Omental fat pad (tissue), 4 donors: ENCODE data around the gene DENND2C. TPM values are rescaled to one million over a fixed set of nuclear protein-coding genes. Genes with fewer than 3 reads are reported as not detected.

Source experiments
- ATAC-seq: fragments of 150-250 bp; one replicate; pipeline ENCODE4 v1.9.1; 2016; ENCODE audit warnings: mild to moderate bottlenecking, moderate library complexity; ENCODE audit not compliant: low FRiP score
- DNase-seq: peaks from one replicate; pipeline ENCODE4 v3.0.0-alpha.2; 2019; ENCODE audit warnings: low spot score
- total RNA-seq, 4 donors: library from RNA; depleted of rRNA; stranded (reverse); fragments of >200 nt; gene quantifications; one replicate each; pipeline ENCODE4 v1.1.0, GENCODE V29; 2016
- TF ChIP-seq, protein P1 (sequence below), 3 donors: fragments of 450-650 bp; IDR thresholded peaks; one replicate each; pipeline ENCODE4 v1.5.1; 2016 to 2017; ENCODE audit warnings: antibody characterized with exemption in 3 of 3, mild to moderate bottlenecking in 3 of 3, moderate library complexity in 2 of 3

DENND2C gene
- total RNA-seq, 4 donors from 2014 or later: 1.9 to 6.6 (median 3.1) TPM

DNA sequence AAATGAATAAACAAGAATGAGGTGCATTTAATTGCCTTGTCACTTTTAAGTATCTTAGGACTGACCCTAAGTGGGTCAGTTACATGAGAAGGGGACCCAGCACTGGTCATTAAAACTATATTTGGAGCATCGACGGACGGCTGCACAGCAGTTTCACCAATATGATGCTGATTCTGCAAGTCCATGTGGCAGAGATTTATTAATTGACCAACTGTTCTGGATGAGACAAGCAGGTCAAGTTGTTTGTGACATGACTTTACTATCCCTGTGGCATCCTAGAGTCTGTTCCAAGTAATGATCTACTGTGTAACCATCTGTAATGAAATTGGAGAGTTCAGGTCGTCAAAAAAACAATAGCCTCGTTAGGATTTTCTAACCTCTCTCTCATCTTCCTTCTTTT, 16.0 kb upstream of the DENND2C start:
- no peak for ATAC-seq
- no peak for DNase-seq
- TF ChIP-seq, protein P1, sequence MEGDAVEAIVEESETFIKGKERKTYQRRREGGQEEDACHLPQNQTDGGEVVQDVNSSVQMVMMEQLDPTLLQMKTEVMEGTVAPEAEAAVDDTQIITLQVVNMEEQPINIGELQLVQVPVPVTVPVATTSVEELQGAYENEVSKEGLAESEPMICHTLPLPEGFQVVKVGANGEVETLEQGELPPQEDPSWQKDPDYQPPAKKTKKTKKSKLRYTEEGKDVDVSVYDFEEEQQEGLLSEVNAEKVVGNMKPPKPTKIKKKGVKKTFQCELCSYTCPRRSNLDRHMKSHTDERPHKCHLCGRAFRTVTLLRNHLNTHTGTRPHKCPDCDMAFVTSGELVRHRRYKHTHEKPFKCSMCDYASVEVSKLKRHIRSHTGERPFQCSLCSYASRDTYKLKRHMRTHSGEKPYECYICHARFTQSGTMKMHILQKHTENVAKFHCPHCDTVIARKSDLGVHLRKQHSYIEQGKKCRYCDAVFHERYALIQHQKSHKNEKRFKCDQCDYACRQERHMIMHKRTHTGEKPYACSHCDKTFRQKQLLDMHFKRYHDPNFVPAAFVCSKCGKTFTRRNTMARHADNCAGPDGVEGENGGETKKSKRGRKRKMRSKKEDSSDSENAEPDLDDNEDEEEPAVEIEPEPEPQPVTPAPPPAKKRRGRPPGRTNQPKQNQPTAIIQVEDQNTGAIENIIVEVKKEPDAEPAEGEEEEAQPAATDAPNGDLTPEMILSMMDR (IDR thresholded peaks at IDR 0.05): no peak

GRCh38 chr1:114677691-114678090, 7.8 kb upstream of the DENND2C start:
- TF ChIP-seq, protein P1 (IDR thresholded peaks at IDR 0.05): no peak
- no peak for ATAC-seq
- no peak for DNase-seq

- ATAC-seq (no peak), DNase-seq (no peak)
- TF ChIP-seq, protein P1 (IDR thresholded peaks at IDR 0.05): no peak
Observed at GRCh38 chr1:114676115-114676514, 6.3 kb upstream of the DENND2C start.

GRCh38 chr1:114671939-114672275, 2.1 kb upstream of the DENND2C start:
- TF ChIP-seq, protein P1 (IDR thresholded peaks at IDR 0.05): no peak
- DNase-seq (no peak), ATAC-seq (no peak)

DNA sequence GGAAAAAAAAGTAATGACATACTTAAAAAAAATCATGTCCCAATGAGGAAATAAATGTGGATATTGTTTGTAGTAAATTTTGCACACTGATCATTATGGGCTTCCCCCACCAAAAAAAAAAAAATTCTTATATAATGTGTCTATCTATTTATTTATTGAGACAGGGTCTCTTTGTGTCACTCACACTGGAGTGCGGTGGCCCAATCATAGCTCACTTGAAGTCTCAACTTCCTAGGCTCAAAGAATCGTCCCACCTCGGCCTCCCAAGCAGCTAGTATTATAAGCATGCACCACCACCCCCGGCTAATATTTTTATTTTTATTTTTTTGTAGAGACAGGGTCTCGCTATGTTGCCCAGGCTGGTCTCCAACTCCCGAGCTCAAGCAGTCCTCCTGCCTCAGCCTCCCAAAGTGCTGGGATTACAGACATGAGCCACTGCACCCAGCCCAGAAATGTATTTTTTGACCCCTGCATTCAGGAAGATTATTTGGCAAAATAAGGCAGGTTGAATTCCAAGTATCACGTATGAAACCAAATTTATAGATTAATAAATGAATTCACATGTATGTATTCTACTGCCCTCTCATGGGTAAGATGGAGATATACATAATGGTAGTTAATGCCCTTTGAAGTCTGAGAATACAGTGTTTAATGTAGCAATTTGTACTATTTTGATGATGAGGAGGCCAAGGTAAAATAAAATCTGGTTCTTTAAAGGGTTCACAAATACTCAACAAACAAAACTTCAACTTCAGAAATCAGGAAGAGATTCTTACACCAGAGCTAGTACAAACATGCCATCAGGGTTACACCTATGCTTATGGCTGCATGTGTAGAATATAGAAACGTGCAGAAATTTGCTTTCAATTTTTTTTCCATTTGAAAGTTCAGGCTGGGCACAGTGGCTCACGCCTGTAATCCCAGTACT, 1.4 kb upstream of the DENND2C start:
- TF ChIP-seq, protein P1 (IDR thresholded peaks at IDR 0.05): no peak

GRCh38 chr1:114670083-114671010, 498 bp upstream of the DENND2C start:
- TF ChIP-seq, protein P1 (IDR thresholded peaks at IDR 0.05): no peak
- DNase-seq: peak; percentile 91
- peak; percentile 97 for ATAC-seq

More for the DNA sequence above, 1.4 kb upstream of the DENND2C start:
- no peak for DNase-seq
- no peak for ATAC-seq
